ENCODE data around the gene TMEM168.

TMEM168 gene

DNA sequence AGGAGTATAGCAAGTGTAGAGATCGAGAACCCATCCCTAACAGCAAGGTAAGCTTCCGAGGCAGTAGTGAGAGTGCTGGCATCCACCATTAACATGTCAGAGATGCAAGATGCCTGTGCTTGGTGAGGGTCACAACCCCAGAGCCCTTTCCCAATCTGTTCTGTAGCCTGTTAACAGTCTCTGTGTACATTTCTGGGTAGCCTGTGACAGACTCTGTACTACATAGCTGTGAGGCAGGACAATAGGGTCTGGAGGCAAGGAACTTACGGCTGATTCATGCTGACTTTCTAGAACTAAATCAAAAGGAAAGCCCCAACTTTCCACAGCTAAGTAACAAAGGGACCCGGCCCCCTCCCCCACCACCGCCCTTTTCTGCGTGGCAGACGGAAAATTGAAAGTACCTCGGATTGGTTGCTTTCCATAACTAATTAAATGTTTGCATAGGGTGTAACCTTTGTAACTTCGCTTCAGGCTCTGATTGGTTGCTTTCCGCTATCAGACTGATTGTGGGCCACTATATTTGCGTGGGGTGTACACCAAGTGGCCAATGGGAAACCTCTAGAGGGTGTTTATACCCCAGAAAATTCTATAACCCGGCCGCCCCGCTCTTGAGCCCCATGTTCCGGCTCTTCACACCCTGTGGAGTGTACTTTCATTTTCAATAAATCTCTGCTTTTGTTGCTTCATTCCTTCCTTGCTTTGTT is 1.4 kb upstream of the TMEM168 start:
- TF ChIP-seq, protein P1, sequence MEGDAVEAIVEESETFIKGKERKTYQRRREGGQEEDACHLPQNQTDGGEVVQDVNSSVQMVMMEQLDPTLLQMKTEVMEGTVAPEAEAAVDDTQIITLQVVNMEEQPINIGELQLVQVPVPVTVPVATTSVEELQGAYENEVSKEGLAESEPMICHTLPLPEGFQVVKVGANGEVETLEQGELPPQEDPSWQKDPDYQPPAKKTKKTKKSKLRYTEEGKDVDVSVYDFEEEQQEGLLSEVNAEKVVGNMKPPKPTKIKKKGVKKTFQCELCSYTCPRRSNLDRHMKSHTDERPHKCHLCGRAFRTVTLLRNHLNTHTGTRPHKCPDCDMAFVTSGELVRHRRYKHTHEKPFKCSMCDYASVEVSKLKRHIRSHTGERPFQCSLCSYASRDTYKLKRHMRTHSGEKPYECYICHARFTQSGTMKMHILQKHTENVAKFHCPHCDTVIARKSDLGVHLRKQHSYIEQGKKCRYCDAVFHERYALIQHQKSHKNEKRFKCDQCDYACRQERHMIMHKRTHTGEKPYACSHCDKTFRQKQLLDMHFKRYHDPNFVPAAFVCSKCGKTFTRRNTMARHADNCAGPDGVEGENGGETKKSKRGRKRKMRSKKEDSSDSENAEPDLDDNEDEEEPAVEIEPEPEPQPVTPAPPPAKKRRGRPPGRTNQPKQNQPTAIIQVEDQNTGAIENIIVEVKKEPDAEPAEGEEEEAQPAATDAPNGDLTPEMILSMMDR (IDR thresholded peaks at IDR 0.05; ENCODE audit: insufficient read depth, low read depth, low read length, missing control alignments): no peak
- no peak overlapping the region for H3K4me3 ChIP-seq (ENCODE audit: low read depth, low read length)

DNA sequence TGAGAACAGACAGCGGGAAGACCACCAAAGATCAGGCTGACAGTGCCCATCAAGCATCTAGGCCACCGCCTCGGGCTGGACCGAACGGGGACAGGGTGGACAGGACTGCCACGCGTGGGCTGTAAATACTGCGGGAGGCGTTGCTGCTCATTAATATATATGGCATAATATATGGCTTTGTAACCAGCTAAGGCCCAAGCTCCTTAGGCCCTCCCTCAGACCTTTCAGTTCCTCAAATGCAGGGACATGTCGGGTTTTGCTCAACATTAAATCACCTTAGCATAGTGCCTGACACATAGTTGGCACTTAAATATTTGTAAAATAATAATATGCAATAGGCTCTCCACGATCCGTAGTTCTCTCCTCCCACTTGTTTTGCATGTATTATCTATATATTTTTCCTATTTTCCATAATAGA is 402 bp upstream of the TMEM168 start:
- DNase-seq (ENCODE audit: low read depth): peak; percentile 77
- TF ChIP-seq, protein P1 (IDR thresholded peaks at IDR 0.05; ENCODE audit: insufficient read depth, low read depth, low read length, missing control alignments): no peak
- peak overlapping the region; percentile 86 for H3K4me3 ChIP-seq (ENCODE audit: low read depth, low read length)

More for the DNA sequence above, 1.4 kb upstream of the TMEM168 start:
- DNase-seq (ENCODE audit: low read depth): no peak

DNA sequence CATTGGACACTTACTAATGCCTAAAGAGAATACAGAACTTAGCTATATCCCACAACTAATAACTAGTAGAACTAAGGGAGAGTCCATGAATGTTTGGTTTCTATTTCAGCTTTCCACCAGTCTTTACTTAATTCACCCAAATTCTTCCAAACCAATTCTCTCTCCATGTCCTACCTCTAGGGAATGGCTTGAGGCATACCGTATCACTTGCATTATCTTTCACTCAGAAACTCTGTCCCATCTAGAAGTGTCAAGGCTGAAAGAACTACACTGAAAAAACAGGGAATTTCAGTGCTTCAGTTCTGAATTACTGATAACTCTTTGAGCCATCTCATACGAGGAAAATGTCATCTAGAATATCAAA is 758 bp downstream of the TMEM168 start:
- no peak for DNase-seq (ENCODE audit: low read depth)
- TF ChIP-seq, protein P1 (IDR thresholded peaks at IDR 0.05; ENCODE audit: insufficient read depth, low read depth, low read length, missing control alignments): no peak

DNA sequence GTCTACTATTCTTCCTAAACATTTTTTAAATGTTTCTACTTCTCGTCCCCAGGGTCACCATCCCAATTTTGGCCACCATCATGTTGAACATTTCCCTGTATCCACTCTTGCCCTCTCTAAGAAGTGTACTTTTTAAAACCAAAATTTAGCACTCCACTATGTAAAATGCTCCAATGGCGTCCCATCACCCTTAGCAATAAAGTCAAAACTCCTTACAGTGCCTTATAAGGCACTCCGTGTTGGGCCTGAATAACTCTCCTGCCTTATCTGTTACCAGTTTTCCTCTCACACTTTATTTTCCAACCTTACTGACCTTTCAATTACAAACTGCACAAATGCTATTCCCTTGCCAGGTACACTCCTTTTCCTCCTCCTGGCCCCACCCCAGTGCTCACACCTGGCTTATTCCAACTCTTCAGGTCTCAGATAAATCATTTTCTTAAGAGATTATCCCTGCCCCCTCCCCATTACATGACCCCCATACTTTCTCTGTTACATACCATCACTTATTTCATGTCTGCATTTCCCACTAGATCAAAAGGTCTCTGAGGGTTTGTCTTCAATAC is 1.3 kb downstream of the TMEM168 start:
- TF ChIP-seq, protein P1 (IDR thresholded peaks at IDR 0.05; ENCODE audit: insufficient read depth, low read depth, low read length, missing control alignments): no peak
- no peak for DNase-seq (ENCODE audit: low read depth)

More for the DNA sequence above, 758 bp downstream of the TMEM168 start:
- H3K4me3 ChIP-seq (ENCODE audit: low read depth, low read length): peak overlapping the region; percentile 86

DNA sequence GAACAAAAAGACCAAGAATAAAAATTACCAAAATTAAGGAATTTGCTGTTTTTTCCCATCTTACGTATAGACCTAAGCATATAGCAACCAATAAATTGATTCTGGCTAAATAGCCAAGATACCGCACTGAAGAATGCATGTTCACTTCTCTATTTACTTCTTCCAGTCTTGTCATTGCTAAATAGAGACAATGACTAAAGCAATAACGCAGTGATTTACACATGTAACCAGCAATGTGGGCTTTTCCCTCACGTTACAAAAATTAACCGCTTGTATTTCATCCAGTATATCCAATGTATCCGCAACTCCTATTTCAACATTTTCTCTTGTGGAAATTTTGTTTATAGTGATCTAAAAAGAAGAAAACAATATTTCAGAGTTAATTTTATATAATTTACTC is 5.6 kb downstream of the TMEM168 start:
- TF ChIP-seq, protein P1 (IDR thresholded peaks at IDR 0.05; ENCODE audit: insufficient read depth, low read depth, low read length, missing control alignments): no peak
- no peak for DNase-seq (ENCODE audit: low read depth)
- no peak overlapping the region for H3K4me3 ChIP-seq (ENCODE audit: low read depth, low read length)

More for the DNA sequence above, 1.3 kb downstream of the TMEM168 start:
- H3K4me3 ChIP-seq (ENCODE audit: low read depth, low read length): peak overlapping the region; percentile 86

DNA sequence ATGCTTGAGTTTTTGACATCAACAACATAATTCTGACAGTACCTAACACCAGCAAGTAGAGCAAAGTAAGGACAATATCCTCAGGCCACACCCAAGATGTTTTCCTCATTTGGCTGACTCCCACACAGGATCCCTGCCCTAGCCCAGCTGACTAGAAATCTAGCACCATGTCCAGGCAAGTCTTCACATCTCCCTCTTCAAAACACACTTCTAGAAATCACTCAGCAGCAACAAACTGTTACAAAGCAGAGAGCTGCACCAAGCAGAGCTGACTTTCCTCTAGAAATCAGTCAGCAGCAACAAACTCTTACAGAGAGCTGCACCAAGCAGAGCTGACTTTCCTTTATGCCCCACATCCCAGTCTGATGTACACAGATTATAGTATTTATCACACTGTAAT is 7.7 kb downstream of the TMEM168 start:
- TF ChIP-seq, protein P1 (IDR thresholded peaks at IDR 0.05; ENCODE audit: insufficient read depth, low read depth, low read length, missing control alignments): no peak
- no peak overlapping the region for H3K4me3 ChIP-seq (ENCODE audit: low read depth, low read length)
- DNase-seq (ENCODE audit: low read depth): peak; percentile 71
